GM21515 (cell line): ENCODE measurements around the gene COQ2.
"Not testable (repeated sequence)": the region's sequence is repeated elsewhere in the genome, so short reads cannot be mapped to it uniquely, and the experiment has no call there.

ENCODE experiments used
- ATAC-seq: cut with Tn5 transposase; IDR thresholded peaks from one replicate; pipeline ENCODE4 v1.9.1; 2021; ENCODE audit not compliant: unreplicated experiment

COQ2 gene

GRCh38 chr4:83250687-83251446 lies 33.7 kb downstream of the COQ2 start:
- no peak for ATAC-seq

GRCh38 chr4:83248486-83248885 lies 36.1 kb downstream of the COQ2 start:
- no peak for ATAC-seq

DNA sequence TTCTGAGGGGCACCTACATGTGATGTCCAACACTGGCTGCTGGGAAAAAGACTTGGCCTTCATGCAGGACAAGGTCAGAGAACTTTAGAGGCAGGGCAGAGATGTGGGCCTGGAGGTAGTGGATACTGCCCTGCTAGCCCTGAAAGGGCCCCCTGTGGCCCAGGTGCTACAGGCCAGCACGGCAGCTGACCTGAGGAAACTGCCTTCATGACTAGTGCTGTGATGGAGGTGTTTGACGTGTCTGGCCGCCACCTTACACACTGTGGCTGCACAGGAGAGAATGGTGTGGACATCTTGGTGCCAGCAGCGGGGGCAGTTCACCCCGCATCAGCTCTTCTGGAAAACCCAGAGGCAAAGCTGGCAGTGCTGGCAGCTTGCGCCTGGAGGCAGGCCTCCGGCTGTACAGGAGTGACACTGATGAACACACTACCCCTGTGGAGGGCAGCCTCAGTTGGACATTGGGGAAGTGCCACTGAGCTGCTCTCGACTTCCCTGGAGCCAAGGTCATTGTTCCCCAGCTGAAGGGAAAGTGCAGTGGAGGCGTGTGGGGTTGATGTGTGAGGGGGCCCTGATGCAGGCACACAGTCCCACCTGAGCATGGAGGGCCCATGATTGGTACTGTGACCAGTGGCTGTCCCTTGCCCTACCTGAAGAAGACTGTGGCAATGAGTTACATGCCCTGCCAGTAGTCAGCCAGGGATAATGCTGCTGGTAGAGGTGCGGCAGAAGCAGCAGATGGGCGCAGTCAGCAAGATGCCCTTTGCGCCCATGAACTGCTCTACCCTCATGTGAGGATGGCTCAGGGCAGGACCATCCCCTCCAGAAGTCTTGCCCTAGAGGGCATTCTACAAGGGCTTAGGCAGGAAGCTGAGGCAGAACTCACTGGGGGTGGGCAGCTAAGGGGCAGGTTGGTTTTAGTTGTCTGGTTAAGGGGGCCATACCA lies 36.9 kb downstream of the COQ2 start:
- no peak for ATAC-seq

DNA sequence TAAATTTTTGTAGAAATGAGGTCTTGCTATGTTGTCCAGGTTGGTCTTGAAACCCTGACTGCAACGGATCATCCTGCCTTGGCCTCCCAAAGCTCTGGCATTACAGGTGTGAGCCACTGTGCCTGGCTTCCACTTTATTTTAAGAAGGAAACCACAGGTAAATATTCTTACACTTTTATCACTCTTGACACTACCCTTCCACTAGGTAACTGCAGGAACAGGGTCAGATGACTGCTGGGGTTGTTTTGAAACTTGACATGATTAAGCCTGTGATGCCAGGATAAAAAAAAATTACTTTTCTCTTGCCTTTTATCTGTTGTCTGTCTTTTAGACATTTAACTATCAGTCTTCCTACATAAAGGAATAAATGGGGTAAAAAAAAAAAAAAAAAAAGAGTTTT lies 43.5 kb downstream of the COQ2 start:
- no peak for ATAC-seq

GRCh38 chr4:83240379-83240875 lies 44.2 kb downstream of the COQ2 start:
- peak; percentile 88 for ATAC-seq

GRCh38 chr4:83238393-83239248 lies 46.0 kb downstream of the COQ2 start:
- no peak for ATAC-seq

DNA sequence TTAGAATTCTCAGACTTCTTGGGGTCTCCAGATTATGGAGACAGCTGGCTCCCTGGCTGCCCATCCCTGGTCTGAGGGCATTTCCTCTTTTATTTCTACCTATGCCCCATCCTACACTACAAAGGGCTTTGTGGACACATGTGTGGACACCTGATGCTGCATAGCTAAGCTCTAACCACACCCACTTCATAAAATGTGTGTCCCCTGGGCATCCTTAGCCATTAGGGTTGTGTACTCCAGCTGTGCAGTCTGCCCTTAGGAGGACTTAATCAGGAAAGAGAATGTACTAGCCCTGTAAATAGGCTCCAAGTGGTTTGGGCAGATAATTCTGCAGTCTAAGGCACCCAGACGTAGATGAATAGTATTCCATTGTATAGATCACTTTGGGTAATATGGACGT lies 47.0 kb downstream of the COQ2 start:
- no peak for ATAC-seq

GRCh38 chr4:83235645-83236133 lies 48.9 kb downstream of the COQ2 start:
- ATAC-seq: peak; percentile 26

GRCh38 chr4:83234902-83235644 lies 49.5 kb downstream of the COQ2 start:
- ATAC-seq: no peak

GRCh38 chr4:83234387-83234786 lies 50.2 kb downstream of the COQ2 start:
- ATAC-seq: not testable (repeated sequence)

DNA sequence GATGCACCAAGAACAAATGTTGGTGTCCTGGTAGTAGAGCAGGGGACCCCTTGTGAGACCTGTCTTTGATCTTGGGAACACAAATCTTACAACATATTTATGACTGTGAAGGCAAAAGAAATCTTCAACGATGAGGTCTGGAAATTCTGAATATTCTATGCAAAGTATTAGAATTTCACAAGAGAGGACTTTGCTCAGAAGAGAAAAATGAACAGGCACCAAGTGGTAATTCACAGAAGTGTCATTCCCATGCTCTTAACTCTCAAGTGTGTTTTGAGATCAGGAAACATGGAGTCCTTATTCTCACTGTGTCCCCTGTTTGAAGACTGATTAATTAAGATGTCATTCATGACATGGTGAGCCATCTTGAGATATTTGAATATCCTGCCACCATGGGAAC lies 52.5 kb downstream of the COQ2 start:
- ATAC-seq: no peak

GRCh38 chr4:83231620-83232076 lies 53.0 kb downstream of the COQ2 start:
- peak; percentile 57 for ATAC-seq

DNA sequence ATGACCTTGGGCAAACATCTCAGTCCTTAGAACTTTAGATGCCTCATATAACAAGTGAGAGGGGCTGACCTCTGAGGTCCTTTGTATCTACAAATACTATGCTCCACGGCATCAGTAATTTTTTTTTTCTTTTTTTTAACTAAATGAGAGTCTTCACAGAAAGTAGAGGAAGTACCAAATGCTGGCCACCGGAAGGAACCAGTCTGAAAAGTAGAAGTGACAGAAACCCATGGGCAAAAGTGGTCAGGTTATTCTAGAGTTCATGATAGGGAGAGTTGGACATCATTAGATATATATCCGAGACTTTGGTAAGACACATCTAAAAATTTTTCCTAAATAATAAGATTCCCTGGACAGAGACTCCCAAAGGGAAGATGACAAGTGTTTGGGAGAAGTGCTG lies 53.7 kb downstream of the COQ2 start:
- no peak for ATAC-seq

DNA sequence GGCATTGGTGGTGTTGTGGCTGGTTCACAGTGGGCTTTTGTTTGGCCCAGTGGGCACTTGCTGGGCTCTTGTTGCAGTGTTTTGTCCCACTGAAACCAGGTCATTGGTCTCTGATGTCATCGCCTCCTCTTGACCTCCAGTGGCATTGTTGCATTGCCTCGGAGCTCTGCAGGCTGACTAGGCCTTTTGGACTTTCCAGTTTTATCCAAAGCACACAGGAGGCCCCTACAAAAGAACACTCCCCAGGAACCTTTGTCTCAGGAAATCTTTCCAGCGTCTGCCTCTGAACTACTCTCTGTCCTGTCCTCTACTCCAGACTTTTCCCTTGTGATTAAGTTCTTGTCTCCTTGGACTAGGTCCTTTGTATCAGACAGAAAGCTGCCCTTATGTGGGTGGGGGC lies 54.8 kb downstream of the COQ2 start:
- no peak for ATAC-seq

GRCh38 chr4:83228231-83228630 lies 56.4 kb downstream of the COQ2 start:
- no peak for ATAC-seq

GRCh38 chr4:83224502-83225197 lies 59.9 kb downstream of the COQ2 start:
- ATAC-seq: no peak

GRCh38 chr4:83223781-83224180 lies 60.8 kb downstream of the COQ2 start:
- ATAC-seq: no peak

DNA sequence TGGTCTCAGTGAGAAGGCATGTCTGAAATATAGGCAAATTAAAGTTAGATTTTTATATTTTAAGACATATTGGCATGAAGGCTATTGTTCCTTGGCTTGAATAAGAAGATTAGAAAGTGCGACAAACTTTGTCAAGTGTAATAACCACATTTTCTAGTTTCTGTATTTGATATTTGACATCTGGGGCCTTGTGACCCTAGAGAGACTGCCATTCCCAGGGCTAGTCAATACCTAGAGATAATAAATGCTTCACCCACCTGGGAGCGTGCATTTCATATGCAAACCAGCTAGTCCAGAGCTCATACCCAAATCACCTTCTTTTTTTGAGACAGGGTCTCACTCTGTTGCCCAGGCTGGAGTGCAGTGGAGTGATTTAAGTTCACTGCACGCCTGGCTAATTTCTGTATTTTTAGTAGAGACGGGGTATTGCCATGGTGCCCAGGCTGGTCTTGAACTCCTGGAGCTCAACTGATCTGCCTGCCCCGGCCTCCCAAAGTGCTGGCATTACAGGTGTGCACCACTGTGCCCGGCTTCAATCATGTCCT lies 62.6 kb downstream of the COQ2 start:
- ATAC-seq: peak; percentile 43
